Bronchial smooth muscle cell (primary cell): Measurements from ENCODE around the gene BDH2. TPM values are rescaled to one million over a fixed set of nuclear protein-coding genes. Genes with fewer than 3 reads are reported as not detected.

Experiments
- total RNA-seq: library from RNA; depleted of rRNA; stranded (reverse); fragments of >200 nt; gene quantifications from 2 replicates; pipeline ENCODE4 v1.2.1, GENCODE V29; 2014

BDH2 gene
- total RNA-seq = 62.7 and 83.2 TPM in 2 replicates

DNA sequence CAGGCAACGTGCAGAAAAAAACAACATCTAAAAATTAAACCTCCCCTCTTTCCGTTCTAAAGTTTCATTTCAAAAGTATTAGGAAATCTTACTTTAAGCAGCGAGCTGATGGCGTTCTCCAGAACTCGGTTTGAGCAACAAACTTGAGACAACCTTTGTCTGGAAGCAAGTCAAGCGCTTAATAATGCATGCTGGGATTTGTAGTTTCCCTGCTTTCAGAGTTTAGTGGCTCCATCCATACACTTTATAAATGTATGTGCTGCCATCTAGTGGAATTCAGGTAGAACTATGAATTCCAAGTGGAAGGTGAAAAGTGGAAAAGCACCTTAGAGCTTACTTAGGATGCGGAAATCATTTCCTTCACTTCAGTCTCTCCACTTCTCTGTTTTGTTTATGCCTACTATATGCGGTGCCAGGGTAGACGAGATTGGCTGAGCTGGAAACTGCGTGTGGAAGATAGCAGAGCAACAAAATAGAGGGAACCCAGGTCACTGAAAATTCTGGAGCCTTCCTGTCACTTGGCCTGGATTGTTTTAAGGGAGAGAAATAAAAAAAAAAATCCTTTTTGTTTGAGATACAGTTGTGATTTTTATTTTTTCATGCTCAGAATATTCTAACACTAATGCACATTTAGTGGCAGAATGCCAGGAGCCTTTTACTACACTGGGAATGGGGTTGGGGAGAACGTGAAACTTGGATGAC is at the start of gene BDH2:
TSS of gene BDH2 (minus strand) at position 144 of the 702 bp plus-strand sequence. CDS start 3,580 bp downstream, outside the sequence.

GRCh38 chr4:103076747-103077347 is 22.8 kb downstream of the BDH2 start, which contains the start of gene SLC9B2:
Gene SLC9B2, minus strand, starts transcription at chr4:103076761. Its CDS starts 9,211 bp downstream, at chr4:103067550.

Other genes with a start within 250 kb of the BDH2 start
- 35.9 and 40.0 TPM in 2 replicates for gene CISD2, start 230.8 kb downstream of the BDH2 start, total RNA-seq
- gene SLC9B1, start 80.1 kb downstream of the BDH2 start, total RNA-seq = 1.1 and 2.2 TPM in 2 replicates
- 8.4 and 14.8 TPM in 2 replicates for gene SLC9B2, start 23.1 kb downstream of the BDH2 start, total RNA-seq
- gene CENPE, start 98.5 kb upstream of the BDH2 start, total RNA-seq = 0.52 and 3.8 TPM in 2 replicates